Stomach (tissue), 19 donors: ENCODE measurements around the gene EFEMP1. TPM values are rescaled to one million over a fixed set of nuclear protein-coding genes. Genes with fewer than 3 reads are reported as not detected.
A peak's percentile ranks its signal among the peaks of the same experiment; 100 is the strongest.

Experiments
- DNase-seq, 2 donors: peaks; one replicate each; pipeline versions ENCODE4 v3.0.0 to v3.0.0-alpha.2; 2013 to 2019
- H3K27ac ChIP-seq, 5 donors: fragments of 200-600 bp in 4 of 5; sonication (generic) in 4 of 5; one replicate each; pipeline ENCODE4 v1.5.1; 2013 to 2019; ENCODE audit warnings: mild to moderate bottlenecking in 1 of 5, moderate library complexity in 1 of 5
- H3K27me3 ChIP-seq, 3 donors: fragments of 200-600 bp; sonication (generic); one replicate each; pipeline ENCODE4 v1.5.1; 2017 to 2019; ENCODE audit warnings: mixed run types in 1 of 3
- H3K36me3 ChIP-seq, 4 donors: fragments of 200-600 bp; sonication (generic); 1 replicate in 3 of 4; 2 replicates in 1 of 4; pipeline ENCODE4 v1.5.1; 2016 to 2019
- H3K4me1 ChIP-seq, 4 donors: fragments of 200-600 bp; sonication (generic); one replicate each; pipeline ENCODE4 v1.5.1; 2016 to 2019
- H3K4me3 ChIP-seq, 4 donors: fragments of 200-600 bp; sonication (generic) in 3 of 4; one replicate each; pipeline ENCODE4 v1.5.1; 2016 to 2019; ENCODE audit warnings: mild to moderate bottlenecking in 1 of 4
- H3K9me3 ChIP-seq, 4 donors: fragments of 200-600 bp; sonication (generic); one replicate each; pipeline ENCODE4 v1.5.1; 2016 to 2019
- EP300 ChIP-seq: sonication (generic); formaldehyde crosslinking; IDR thresholded peaks from one replicate; pipeline ENCODE4 v1.6.1; 2017; ENCODE audit warnings: antibody characterized with exemption
- POLR2A ChIP-seq, 4 donors: fragments of 450-650 bp; IDR thresholded peaks; one replicate each; pipeline ENCODE4 v1.6.1; 2016; ENCODE audit warnings: antibody characterized with exemption in 4 of 4, control low read depth in 2 of 4, mild to moderate bottlenecking in 1 of 4, moderate library complexity in 1 of 4
- POLR2AphosphoS5 ChIP-seq, 3 donors: sonication (generic); formaldehyde crosslinking; IDR thresholded peaks; one replicate each; pipeline ENCODE4 v1.6.1; 2016; ENCODE audit warnings: antibody characterized with exemption in 3 of 3
- WGBS, 5 donors: extraction: QIAGEN DNeasy Blood & Tissue Kit in 3 of 5; methylation state at CpG; one replicate each; pipeline versions ENCODE4 v1.1.5 to v1.1.7; 2013 to 2018; 5-methylcytosine and 5-hydroxymethylcytosine counted together
- intact Hi-C: fragments of 100-400 bp; cut with DNase I; formaldehyde crosslinking; loops from one replicate; pipeline ENCODE4 v1.15.1; 2023; ENCODE audit warnings: low total_unique reads
- long read RNA-seq, 10 donors: transcript quantifications; one replicate each; lab custom pipeline, GENCODE V29; 2026
- polyA plus RNA-seq, 3 donors: library from polyadenylated mRNA; stranded (reverse); fragments of 200-250 nt; gene quantifications; one replicate each; pipeline ENCODE4 v1.2.3, GENCODE V29; 2013
- total RNA-seq, 5 donors: library from RNA; depleted of rRNA; stranded (reverse); fragments of >200 nt; gene quantifications; one replicate each; pipeline versions ENCODE4 v1.1.0 to v1.2.3, GENCODE V29; 2014 to 2016
- TF ChIP-seq, protein P1 (sequence below), 7 experiments: fragments of 450-650 bp in 4 of 7; fragments of 200-600 bp in 3 of 7; sonication (generic) in 3 of 7; IDR thresholded peaks; one replicate each; pipeline ENCODE4 v1.5.1; 2016 to 2019; ENCODE audit warnings: antibody characterized with exemption in 7 of 7, control low read depth in 2 of 7, mild to moderate bottlenecking in 1 of 7
- donor health status: healthy with polysubstance abuse.
- donor health status: Bipolar disorder and iron deficiency.
- donor health status: healthy.

The EFEMP1 gene, protein sequence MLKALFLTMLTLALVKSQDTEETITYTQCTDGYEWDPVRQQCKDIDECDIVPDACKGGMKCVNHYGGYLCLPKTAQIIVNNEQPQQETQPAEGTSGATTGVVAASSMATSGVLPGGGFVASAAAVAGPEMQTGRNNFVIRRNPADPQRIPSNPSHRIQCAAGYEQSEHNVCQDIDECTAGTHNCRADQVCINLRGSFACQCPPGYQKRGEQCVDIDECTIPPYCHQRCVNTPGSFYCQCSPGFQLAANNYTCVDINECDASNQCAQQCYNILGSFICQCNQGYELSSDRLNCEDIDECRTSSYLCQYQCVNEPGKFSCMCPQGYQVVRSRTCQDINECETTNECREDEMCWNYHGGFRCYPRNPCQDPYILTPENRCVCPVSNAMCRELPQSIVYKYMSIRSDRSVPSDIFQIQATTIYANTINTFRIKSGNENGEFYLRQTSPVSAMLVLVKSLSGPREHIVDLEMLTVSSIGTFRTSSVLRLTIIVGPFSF
- total RNA-seq (100 to 1,000 TPM in 1 of 5 donors, 10 to 100 TPM in 4; 26.6 to 131 (median 53.8) TPM), polyA plus RNA-seq (10 to 100 TPM; 18.4 to 28.7 (median 21.8) TPM)
- long read RNA-seq, donor 1, partial matches to known transcripts: 0 of 2 reads
- long read RNA-seq, donor 1, other reads (novel, unspliced or antisense): 0 of 2 reads
- long read RNA-seq, donor 2, transcript EFEMP1-202 (11 exons, 3,024 nt): major isoform, 6 of 8 reads
- long read RNA-seq, donor 2, partial matches to known transcripts: 0 of 8 reads
- long read RNA-seq, donor 2, other reads (novel, unspliced or antisense): 0 of 8 reads
- long read RNA-seq, donor 3, transcript EFEMP1-202 (11 exons, 3,024 nt): major isoform, 5 of 5 reads
- long read RNA-seq, donor 3, partial matches to known transcripts: 0 of 5 reads
- long read RNA-seq, donor 3, other reads (novel, unspliced or antisense): 0 of 5 reads
- long read RNA-seq, donor 4, partial matches to known transcripts: 0 of 2 reads
- long read RNA-seq, donor 4, other reads (novel, unspliced or antisense): 0 of 2 reads
- long read RNA-seq, donor 5, transcript EFEMP1-202 (11 exons, 3,024 nt): major isoform, 5 of 11 reads
- long read RNA-seq, donor 5, partial matches to known transcripts: 6 of 11 reads
- long read RNA-seq, donor 5, other reads (novel, unspliced or antisense): 0 of 11 reads
- long read RNA-seq, donor 6: 0 reads
- long read RNA-seq, donor 7, transcript EFEMP1-202 (11 exons, 3,024 nt): major isoform, 5 of 8 reads
- long read RNA-seq, donor 7, partial matches to known transcripts: 0 of 8 reads
- long read RNA-seq, donor 7, other reads (novel, unspliced or antisense): 0 of 8 reads
- long read RNA-seq, donor 8, transcript EFEMP1-202 (11 exons, 3,024 nt): major isoform, 6 of 7 reads
- long read RNA-seq, donor 8, partial matches to known transcripts: 0 of 7 reads
- long read RNA-seq, donor 8, other reads (novel, unspliced or antisense): 0 of 7 reads
- long read RNA-seq, donor 9, partial matches to known transcripts: 16 of 20 reads
- long read RNA-seq, donor 9, other reads (novel, unspliced or antisense): 0 of 20 reads
- long read RNA-seq, donor 10: 0 reads

- WGBS, 5 donors: 1 to 3% (median 3%) methylated on average over 24 to 70 of the region's 70 CpGs
- DNase-seq: peak; percentile 69 to 89
- TF ChIP-seq EP300: no peak
- TF ChIP-seq POLR2AphosphoS5 (IDR thresholded peaks at IDR 0.05): peak in 1 of 3 donors; percentile 28
- TF ChIP-seq, protein P1, sequence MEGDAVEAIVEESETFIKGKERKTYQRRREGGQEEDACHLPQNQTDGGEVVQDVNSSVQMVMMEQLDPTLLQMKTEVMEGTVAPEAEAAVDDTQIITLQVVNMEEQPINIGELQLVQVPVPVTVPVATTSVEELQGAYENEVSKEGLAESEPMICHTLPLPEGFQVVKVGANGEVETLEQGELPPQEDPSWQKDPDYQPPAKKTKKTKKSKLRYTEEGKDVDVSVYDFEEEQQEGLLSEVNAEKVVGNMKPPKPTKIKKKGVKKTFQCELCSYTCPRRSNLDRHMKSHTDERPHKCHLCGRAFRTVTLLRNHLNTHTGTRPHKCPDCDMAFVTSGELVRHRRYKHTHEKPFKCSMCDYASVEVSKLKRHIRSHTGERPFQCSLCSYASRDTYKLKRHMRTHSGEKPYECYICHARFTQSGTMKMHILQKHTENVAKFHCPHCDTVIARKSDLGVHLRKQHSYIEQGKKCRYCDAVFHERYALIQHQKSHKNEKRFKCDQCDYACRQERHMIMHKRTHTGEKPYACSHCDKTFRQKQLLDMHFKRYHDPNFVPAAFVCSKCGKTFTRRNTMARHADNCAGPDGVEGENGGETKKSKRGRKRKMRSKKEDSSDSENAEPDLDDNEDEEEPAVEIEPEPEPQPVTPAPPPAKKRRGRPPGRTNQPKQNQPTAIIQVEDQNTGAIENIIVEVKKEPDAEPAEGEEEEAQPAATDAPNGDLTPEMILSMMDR (IDR thresholded peaks at IDR 0.05): no peak
- TF ChIP-seq POLR2A (IDR thresholded peaks at IDR 0.05): no peak
- Histone ChIP-seq H3K36me3 (no peaks in the 10 kb centered on the region), H3K4me3 (peak within 1 kb of the TSS; percentile 62 to 76 (median 68)), H3K4me1 (peaks cover 0 to 32% (median 20%) of the 10 kb centered on the region in 4 donors), H3K27me3 (peaks cover 0 to 27% (median 7%) of the 10 kb centered on the region in 3 donors), H3K27ac (peak within 1 kb of the TSS; percentile 57 to 82 (median 69)), H3K9me3 (no peaks in the 10 kb centered on the region)
- intact Hi-C loops: no loop called here
These were observed at the start of gene EFEMP1 for GRCh38 chr2:55923091-55923981. EFEMP1 (minus strand) TSS chr2:55923782; CDS start chr2:55922440, 1,342 bp downstream.

- WGBS, 5 donors: 77 to 83% (median 80%) methylated on average over 2 of the region's 2 CpGs
These were observed 46.9 kb upstream of the EFEMP1 start for GRCh38 chr2:55970500-55970899.

GRCh38 chr2:55968941-55969340 is 45.4 kb upstream of the EFEMP1 start:
- DNase-seq: no peak
- Histone ChIP-seq H3K36me3 (no peaks in the 10 kb centered on the region), H3K27ac (no peak overlapping the region), H3K4me3 (no peak overlapping the region), H3K9me3 (no peaks in the 10 kb centered on the region), H3K4me1 (peaks cover 3 to 12% (median 5%) of the 10 kb centered on the region in 4 donors), H3K27me3 (no peaks in the 10 kb centered on the region)
- TF ChIP-seq POLR2AphosphoS5 (IDR thresholded peaks at IDR 0.05) (no peak), POLR2A (IDR thresholded peaks at IDR 0.05) (no peak), EP300 (no peak)
- TF ChIP-seq, protein P1 (IDR thresholded peaks at IDR 0.05): no peak
- 12 to 45% (median 25%) methylated on average over 1 of the region's 1 CpG for WGBS, 5 donors
- intact Hi-C loops: loop anchor here (10.0 kb wide), 1 partner anchor 204 kb away; no protein-coding TSS in a partner anchor

More at GRCh38 chr2:55970500-55970899, 46.9 kb upstream of the EFEMP1 start:
- TF ChIP-seq, protein P1 (IDR thresholded peaks at IDR 0.05): no peak
- TF ChIP-seq EP300 (no peak), POLR2AphosphoS5 (IDR thresholded peaks at IDR 0.05) (no peak), POLR2A (IDR thresholded peaks at IDR 0.05) (no peak)
- no peak for DNase-seq
- H3K4me1 ChIP-seq: peaks cover 3 to 12% (median 5%) of the 10 kb centered on the region in 4 donors
- H3K4me3 ChIP-seq: no peak overlapping the region
- no peaks in the 10 kb centered on the region for H3K36me3 ChIP-seq
- H3K27ac ChIP-seq: no peak overlapping the region
- intact Hi-C loops: no loop called here
- no peaks in the 10 kb centered on the region for H3K27me3 ChIP-seq
- no peaks in the 10 kb centered on the region for H3K9me3 ChIP-seq
